Umbilical cord (tissue), 2 donors: ENCODE measurements around the gene TAOK1. TPM values are rescaled to one million over a fixed set of nuclear protein-coding genes. Genes with fewer than 3 reads are reported as not detected.
"Not testable (repeated sequence)": the region's sequence is repeated elsewhere in the genome, so short reads cannot be mapped to it uniquely, and the experiment has no call there.

ENCODE experiments used
- DNase-seq: peaks from one replicate; pipeline ENCODE4 v3.0.0-alpha.2; 2015; ENCODE audit warnings: low spot score
- total RNA-seq: library from RNA; depleted of rRNA; stranded (reverse); fragments of >200 nt; gene quantifications from one replicate; pipeline ENCODE4 v1.2.3, GENCODE V29; 2014; ENCODE audit warnings: low replicate concordance; ENCODE audit not compliant: insufficient read depth

The TAOK1 gene
- 84.7 TPM for total RNA-seq

DNA sequence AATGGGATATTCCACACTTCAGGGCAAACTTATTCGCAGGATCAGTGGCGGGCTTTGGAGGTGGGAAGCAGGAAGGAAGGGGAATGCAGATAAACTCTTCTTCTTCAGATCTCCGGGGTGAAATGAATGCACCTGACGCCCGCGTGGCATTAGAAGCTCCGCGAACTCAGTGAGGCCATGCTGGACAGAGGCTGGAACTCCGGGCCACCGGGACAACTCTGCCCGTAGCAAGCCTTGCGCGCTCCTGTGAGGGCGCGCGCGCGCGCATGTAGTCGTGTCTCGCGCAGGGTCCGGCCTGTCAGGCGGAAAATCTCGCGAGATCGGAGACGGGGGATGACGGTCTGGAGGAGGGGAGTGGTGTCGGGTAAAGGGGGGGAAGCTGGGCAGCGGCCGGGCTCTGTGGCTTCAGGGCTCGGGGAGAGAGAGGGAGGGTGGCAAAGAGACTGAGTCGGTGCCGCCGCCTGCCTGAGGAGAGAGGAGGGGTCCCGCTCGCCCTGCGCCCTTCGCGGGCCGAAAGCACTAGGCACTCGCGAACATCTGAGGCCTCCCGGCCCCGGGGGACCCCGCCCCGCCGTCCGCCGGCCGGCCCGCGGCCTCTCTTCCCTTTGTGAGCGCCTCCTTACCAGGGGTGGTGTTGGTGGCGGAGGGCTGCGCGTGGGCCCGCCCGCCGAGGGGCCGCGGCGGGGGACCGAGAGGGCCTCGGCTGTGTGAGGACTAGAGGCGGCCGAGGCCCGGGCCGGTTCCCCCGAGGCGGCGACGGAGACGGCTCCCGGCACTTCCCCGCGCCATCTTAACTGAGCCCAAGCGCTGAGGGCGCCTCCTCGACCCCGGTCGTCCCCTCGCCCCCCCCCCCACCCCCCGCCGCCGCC is at the start of gene TAOK1:
Gene TAOK1, plus strand, starts transcription at position 382 of the 869 bp plus-strand sequence. CDS start 61,186 bp downstream, outside the sequence.
- DNase-seq = peak; percentile 99

- no peak for DNase-seq
These were observed 48.4 kb upstream of the TAOK1 start for GRCh38 chr17:29341726-29342125.

- no peak for DNase-seq
These were observed 47.9 kb upstream of the TAOK1 start for GRCh38 chr17:29342158-29342765.

GRCh38 chr17:29344201-29344856 is 45.8 kb upstream of the TAOK1 start:
- peak; percentile 8 for DNase-seq

DNA sequence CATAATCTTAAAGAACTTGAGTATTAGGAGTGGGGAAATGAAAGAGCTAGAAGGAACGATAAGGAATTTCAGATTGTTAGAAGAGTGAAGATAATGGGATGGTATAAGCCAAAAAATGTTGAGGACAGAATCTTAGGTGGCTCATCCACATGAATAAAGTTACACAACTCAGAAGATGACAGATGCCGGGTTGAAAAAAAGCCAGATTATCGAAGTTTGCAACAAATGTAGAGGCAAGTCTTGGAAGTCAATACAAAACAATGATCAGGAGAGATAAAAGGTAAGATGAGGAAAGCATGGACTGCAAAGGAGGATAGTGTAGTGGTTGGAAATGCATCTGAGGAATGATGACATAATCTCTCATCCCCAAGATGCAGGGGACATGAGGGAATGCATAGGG is 45.1 kb upstream of the TAOK1 start:
- DNase-seq = no peak

DNA sequence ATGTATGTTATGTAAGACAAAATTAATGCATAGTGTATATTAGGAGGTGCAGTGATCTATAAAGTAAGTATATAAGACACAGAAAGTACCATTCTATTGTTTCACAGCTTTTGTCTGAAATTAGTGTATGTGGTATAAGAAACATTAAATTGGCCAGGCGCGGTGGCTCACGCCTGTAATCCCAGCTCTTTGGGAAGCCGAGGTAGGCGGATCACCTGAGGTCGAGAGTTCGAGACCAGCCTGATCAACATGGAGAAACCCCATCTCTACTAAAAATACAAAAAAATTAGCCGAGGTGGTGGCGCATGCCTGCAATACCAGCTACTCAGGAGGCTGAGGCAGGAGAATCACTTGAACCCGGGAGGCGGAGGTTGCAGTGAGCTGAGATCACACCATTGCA is 44.7 kb upstream of the TAOK1 start:
- not testable (repeated sequence) for DNase-seq

- no peak for DNase-seq
These were observed 43.7 kb upstream of the TAOK1 start for GRCh38 chr17:29346462-29346861.

DNA sequence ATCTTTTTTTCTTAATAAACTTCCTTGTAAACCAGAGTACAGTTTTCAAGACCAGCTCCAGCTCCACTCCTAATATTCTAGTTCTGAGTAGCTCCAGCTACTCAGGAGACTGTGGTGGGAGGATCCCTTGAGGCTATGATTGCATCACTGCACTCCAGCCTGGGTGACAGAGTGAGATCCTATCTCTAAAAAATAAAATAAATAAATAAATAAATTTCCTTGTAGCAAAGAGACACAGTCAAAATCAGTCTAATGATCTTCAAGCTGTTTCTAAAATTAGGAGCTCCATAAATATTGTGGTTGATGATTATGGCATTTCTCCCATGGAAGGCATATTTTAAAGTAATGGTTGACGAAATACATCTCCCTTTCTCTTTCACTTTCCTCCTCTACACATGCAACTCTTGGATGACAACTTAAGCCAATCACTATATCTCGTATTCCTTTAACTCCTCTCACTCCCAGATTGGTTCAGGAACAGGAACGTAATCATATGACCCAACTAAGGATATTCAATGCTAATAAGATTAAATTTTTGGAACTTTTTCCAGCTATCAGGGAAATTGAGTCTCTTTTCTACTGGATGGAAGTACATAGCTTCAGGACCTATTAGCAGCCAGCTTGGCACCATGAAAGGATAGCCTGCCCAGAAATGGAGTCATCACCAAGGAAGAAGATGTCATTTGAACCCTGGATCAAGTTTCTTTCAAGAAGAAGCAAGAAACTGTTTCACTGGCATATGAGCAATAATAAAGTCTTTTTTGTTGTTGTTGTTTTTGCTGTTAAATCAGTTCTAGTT is 42.1 kb upstream of the TAOK1 start:
- DNase-seq = peak; percentile 11

DNA sequence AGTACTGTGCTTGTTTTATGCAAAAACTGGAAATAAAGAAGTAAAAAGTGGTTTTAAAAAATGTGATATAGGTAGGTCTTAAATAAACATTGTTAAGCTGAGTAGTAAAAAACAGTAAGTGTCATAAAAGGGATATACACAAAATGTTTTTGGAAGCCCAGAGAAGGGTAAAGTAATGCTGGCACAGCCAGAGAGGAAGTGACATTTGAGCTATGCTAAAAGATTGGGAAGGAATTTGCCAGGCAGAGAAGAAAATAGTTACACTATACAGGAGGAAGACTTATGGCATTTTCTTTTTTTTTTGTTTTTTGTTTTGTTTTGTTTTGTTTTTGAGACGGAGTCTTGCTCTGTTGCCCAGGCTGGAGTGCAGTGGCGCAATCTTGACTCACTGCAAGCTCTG is 40.8 kb upstream of the TAOK1 start:
- DNase-seq = no peak

DNA sequence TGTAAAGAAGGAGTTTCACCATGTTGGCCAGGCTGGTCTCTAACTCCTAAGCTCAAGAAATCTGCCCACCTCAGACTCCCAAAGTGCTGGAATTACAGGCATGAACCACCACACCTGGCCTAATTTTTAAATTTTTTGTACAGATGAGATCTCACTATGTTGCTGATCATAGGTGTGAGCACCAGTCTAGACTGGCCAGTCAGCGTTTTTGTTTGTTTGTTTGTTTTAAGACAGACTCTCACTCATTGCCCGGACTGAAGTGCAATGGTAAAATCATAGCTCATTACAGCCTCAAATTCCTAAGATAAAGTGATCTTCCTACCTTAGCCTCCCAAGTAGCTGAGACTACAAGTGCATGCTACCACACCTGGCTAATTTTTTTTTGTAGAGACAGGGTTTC is 38.0 kb upstream of the TAOK1 start:
- no peak for DNase-seq

DNA sequence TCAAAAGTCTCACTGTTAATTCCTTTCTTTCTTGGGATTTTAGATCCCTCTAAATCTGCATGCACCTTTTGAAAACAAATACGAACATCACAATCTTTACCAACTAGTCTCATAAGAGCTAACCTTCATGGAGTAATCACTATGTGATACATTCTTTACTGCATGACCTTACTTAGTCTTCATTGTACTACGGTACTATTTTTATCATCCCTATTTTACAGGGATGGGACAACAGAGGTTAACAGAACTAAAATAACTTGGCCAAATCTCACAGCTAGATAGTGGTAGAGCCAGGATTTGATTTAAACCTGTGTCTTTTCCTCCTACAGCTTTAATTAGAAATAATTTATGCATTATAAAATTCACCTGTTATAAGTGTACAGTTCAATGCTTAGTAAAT is 32.9 kb upstream of the TAOK1 start:
- no peak for DNase-seq

- no peak for DNase-seq
These were observed 32.3 kb upstream of the TAOK1 start for GRCh38 chr17:29357821-29358232.

GRCh38 chr17:29358416-29358815 is 31.7 kb upstream of the TAOK1 start:
- no peak for DNase-seq

DNA sequence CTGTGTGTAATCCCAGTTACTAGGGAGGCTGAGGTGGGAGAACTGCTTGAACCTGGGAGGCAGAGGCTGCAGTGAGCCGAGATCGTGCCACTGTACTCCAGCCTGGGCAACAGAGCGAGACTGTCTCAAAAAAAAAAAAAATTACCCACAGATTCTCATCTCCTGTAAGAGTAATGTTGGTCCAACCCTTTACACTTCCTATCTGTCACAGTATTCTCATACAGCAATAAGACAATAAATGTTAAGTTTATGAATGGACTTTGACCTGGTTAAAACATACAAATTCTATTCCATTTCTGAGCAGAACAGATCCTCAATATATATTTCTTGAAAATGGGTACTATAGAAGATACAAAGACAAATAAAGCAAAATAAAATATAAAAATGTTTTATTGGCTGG is 30.4 kb upstream of the TAOK1 start:
- no peak for DNase-seq

DNA sequence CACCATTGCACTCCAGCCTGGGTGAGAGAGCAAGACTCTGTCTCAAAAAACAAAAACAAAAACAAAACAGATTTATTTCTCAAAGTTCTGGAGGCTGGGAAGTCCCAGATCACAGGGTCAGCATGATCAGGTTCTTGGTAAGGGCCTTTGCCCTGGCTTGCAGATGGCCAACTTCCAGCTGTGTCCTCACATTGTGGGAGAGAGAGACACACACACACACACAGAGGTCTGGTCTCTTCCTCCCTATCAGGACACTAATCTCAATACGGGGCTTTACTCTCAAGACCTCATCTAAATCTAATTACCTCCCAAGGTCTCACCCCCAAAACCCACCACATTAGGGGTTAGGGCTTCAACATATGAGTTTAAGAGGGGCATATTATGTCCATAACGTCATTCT is 26.4 kb upstream of the TAOK1 start:
- no peak for DNase-seq

GRCh38 chr17:29364691-29365090 is 25.5 kb upstream of the TAOK1 start:
- no peak for DNase-seq

DNA sequence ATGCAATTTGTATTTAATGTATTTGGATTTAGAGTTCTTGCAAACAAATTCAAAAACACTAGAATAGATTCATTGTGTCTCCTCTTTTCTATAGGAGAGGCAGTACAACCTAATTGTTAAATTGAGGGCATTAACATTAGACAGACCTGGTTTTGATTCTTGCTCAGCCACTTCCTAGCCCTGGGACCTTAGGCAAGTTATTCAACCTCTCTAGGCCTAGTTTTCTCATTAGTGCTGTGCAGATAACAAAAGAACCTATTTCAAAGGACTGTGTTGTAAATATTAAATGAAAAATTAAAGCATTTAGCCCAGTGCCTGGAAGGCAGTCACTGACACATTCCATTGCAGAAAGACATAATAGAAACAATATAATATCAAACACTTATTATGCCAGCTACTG is 22.0 kb upstream of the TAOK1 start:
- DNase-seq = no peak

DNA sequence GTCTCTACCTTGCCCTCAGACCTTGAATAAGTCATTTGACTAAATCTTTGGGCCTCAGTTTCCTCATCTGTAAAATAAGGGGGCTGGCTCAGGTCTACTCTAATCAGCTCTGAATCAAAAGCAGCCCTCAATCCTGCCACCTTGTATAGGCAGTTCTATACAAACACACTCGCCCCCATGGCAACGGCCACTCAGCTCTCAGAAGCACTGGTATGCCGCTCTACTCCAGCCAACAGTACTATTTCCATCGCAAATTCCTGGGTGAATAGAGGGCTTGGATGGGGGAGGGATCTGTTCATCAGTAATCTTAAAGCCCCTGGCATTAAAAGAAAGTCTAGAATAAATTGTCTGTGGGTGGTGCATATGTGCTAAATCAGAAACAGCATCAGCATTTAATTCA is 21.2 kb upstream of the TAOK1 start:
- no peak for DNase-seq

- peak; percentile 90 for DNase-seq
These were observed 20.1 kb upstream of the TAOK1 start for GRCh38 chr17:29369831-29370735.

GRCh38 chr17:29376667-29377270 is 13.4 kb upstream of the TAOK1 start:
- DNase-seq = peak; percentile 91
